Measurements from ENCODE around the gene BACH2. TPM values are rescaled to one million over a fixed set of nuclear protein-coding genes. Genes with fewer than 3 reads are reported as not detected.

The BACH2 gene
- total RNA-seq, 1 donor from 2014 or later = 5.0 TPM

DNA sequence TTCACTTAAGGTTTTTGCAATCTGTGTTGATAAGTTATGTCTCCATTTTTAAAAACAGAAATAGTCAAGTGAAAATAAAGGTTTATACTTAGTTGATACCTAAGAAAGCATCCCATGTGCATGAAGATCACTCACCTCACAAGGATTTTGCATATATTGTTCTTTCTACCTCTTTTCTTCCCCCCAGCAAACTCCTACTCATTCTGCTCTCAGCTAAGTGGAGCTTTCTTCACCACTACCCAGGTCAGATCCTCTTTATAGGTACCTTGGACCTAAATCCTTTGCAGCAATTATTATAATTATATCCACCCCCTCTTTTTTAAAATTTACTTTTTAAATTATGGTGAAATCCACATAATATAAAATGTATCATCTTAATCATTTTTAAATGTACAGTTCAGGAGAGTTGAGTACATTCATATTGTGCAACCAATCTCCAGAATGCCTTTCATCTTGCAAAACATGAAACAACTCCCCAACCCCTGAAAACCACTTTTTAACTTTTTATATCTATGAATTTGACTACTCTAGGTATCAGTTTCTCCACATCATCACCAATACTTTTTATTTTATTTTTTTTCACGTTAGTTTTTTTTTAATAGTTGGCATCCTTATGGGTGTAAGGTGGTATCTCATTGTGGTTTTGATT lies 9.3 kb upstream of the BACH2 start:
- DNase-seq (ENCODE audit: low read depth) = no peak
- no peaks in the 10 kb centered on the region for H3K36me3 ChIP-seq (ENCODE audit: control insufficient read depth, insufficient read depth, low read length)
- H3K4me3 ChIP-seq (ENCODE audit: low read depth, low read length) = no peak overlapping the region
- TF ChIP-seq, protein P1, sequence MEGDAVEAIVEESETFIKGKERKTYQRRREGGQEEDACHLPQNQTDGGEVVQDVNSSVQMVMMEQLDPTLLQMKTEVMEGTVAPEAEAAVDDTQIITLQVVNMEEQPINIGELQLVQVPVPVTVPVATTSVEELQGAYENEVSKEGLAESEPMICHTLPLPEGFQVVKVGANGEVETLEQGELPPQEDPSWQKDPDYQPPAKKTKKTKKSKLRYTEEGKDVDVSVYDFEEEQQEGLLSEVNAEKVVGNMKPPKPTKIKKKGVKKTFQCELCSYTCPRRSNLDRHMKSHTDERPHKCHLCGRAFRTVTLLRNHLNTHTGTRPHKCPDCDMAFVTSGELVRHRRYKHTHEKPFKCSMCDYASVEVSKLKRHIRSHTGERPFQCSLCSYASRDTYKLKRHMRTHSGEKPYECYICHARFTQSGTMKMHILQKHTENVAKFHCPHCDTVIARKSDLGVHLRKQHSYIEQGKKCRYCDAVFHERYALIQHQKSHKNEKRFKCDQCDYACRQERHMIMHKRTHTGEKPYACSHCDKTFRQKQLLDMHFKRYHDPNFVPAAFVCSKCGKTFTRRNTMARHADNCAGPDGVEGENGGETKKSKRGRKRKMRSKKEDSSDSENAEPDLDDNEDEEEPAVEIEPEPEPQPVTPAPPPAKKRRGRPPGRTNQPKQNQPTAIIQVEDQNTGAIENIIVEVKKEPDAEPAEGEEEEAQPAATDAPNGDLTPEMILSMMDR (IDR thresholded peaks at IDR 0.05; ENCODE audit: insufficient read depth, low read length, poor library complexity, severe bottlenecking) = no peak
- no peaks in the 10 kb centered on the region for H3K27me3 ChIP-seq (ENCODE audit: control insufficient read depth, insufficient read depth, low read length)

DNA sequence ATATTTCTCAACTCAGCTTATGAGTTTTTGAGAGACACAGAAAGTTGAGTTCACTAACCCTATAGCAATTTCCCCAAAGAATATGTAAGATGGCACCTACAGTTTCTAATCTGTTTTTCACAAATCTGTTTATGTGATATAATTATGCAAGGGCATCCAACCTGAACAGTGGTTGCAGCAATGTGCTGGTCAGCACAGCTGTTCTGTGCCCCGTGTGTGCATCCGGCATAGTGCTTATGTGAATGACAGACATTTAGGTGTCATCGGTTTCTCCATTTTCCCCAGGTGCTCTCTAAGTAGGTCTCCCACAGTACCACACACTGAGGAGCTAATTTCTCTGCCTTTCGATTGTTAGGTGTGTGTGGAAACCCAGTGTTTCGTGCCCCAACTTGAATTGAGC lies 7.7 kb upstream of the BACH2 start:
- no peaks in the 10 kb centered on the region for H3K27me3 ChIP-seq (ENCODE audit: control insufficient read depth, insufficient read depth, low read length)
- no peaks in the 10 kb centered on the region for H3K36me3 ChIP-seq (ENCODE audit: control insufficient read depth, insufficient read depth, low read length)
- H3K4me3 ChIP-seq (ENCODE audit: low read depth, low read length) = no peak overlapping the region
- DNase-seq (ENCODE audit: low read depth) = no peak
- TF ChIP-seq, protein P1 (IDR thresholded peaks at IDR 0.05; ENCODE audit: insufficient read depth, low read length, poor library complexity, severe bottlenecking) = no peak

DNA sequence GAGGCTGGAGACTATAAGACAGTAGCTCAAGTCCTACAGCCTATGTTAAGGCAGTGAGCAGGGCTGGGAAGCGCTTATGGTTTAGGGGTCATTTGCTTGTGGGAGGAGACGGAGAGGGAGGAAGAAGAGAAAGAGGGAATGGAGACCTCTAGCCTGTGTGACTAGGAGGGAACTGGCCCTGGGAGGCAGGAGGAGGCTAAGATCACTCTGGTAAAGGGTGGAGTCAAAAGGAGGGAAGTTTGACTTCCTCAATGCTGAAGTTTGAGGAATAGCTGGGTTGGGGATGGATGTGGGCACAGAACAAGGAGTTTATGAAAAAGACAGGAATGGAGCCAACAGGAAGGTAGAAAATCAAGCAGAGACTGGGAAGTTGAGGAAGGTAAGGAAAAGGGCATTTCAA lies 6.4 kb upstream of the BACH2 start:
- TF ChIP-seq, protein P1 (IDR thresholded peaks at IDR 0.05; ENCODE audit: insufficient read depth, low read length, poor library complexity, severe bottlenecking) = no peak
- H3K27me3 ChIP-seq (ENCODE audit: control insufficient read depth, insufficient read depth, low read length) = no peaks in the 10 kb centered on the region
- H3K4me3 ChIP-seq (ENCODE audit: low read depth, low read length) = no peak overlapping the region
- no peak for DNase-seq (ENCODE audit: low read depth)
- H3K36me3 ChIP-seq (ENCODE audit: control insufficient read depth, insufficient read depth, low read length) = no peaks in the 10 kb centered on the region

DNA sequence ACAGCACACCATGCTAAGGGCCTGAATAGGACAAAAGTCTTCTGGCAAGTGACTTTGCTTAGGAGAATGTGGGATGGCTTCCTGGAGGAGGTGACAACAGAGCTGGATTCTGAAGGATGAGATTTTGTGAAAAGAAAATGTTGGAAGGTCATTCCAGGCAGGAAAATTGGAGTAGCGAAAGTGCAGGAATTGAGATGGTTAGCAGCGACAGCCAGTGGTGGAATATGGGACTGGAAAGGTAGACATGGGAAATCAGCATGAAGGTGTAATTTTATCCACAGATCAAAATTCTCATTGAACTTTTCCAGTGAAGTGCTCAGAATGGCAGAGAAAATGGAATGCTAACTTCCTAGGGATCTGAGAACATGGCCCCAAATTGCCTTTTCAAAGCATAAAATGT lies 5.7 kb upstream of the BACH2 start:
- no peaks in the 10 kb centered on the region for H3K27me3 ChIP-seq (ENCODE audit: control insufficient read depth, insufficient read depth, low read length)
- DNase-seq (ENCODE audit: low read depth) = no peak
- H3K36me3 ChIP-seq (ENCODE audit: control insufficient read depth, insufficient read depth, low read length) = no peaks in the 10 kb centered on the region
- TF ChIP-seq, protein P1 (IDR thresholded peaks at IDR 0.05; ENCODE audit: insufficient read depth, low read length, poor library complexity, severe bottlenecking) = no peak
- H3K4me3 ChIP-seq (ENCODE audit: low read depth, low read length) = no peak overlapping the region

DNA sequence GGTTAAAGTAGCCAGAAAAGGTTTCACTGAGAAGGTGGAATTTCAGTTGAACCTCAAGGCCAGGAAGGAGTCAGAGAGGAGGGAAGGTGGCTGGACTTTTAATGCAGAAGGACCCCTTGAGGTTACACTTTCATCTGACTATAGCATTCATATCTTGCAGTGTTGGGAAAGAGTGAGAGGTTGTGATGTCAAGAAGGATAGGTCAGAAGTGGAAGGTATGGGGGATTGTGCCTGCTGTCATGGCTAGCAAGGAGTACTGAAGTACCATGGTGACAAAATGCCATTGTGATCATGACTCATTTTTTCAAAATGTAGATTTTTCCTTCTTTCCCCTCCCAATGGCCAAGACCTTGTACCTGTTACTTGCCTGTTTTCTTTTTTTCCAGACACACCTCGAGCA lies 5.2 kb upstream of the BACH2 start:
- no peaks in the 10 kb centered on the region for H3K27me3 ChIP-seq (ENCODE audit: control insufficient read depth, insufficient read depth, low read length)
- TF ChIP-seq, protein P1 (IDR thresholded peaks at IDR 0.05; ENCODE audit: insufficient read depth, low read length, poor library complexity, severe bottlenecking) = no peak

DNA sequence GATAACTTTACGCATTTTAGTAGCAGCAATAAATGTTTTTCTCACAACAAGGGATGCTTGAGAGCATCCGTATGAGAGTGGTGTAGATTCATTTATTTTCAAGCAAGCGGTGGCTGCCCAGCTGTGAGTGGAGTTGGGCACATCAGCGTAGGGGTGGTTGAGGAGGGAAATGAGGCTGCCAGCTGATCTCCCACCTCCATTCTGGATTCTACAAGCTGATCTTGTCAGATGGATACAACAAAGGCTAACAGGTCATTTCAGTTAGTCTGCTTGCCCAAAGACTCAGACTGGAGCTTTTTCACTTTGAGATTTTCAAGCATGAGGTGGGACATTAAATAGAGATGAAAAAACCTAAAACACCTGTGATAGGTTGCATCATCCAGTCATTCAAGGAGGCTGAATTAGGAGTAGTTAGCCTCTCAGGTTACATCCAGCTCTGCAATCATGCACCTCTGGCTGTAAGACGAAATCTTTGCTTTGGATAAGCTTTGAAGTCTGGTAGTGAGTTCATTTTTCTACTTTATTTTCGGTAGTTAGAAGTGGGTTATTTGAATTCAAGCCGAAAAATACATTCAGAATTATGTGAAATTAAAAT lies 1.9 kb upstream of the BACH2 start:
- TF ChIP-seq, protein P1 (IDR thresholded peaks at IDR 0.05; ENCODE audit: insufficient read depth, low read length, poor library complexity, severe bottlenecking) = no peak
- no peak overlapping the region for H3K4me3 ChIP-seq (ENCODE audit: low read depth, low read length)
- DNase-seq (ENCODE audit: low read depth) = no peak
- no peaks in the 10 kb centered on the region for H3K36me3 ChIP-seq (ENCODE audit: control insufficient read depth, insufficient read depth, low read length)
- H3K27me3 ChIP-seq (ENCODE audit: control insufficient read depth, insufficient read depth, low read length) = peaks cover 2% of the 10 kb centered on the region

More for the DNA sequence above, 5.2 kb upstream of the BACH2 start:
- Histone ChIP-seq H3K4me3 (ENCODE audit: low read depth, low read length) (no peak overlapping the region), H3K36me3 (ENCODE audit: control insufficient read depth, insufficient read depth, low read length) (no peaks in the 10 kb centered on the region)
- DNase-seq (ENCODE audit: low read depth) = no peak

Data from kidney epithelial cell (primary cell).